Effector memory CD4-positive, alpha-beta T cell (primary cell): ENCODE data around the gene ZAR1L.
"Not testable (repeated sequence)": the region's sequence is repeated elsewhere in the genome, so short reads cannot be mapped to it uniquely, and the experiment has no call there.

Source experiments
- DNase-seq, 3 donors: peaks; one replicate each; pipeline ENCODE4 v3.0.0-alpha.2; 2020
- H3K27ac ChIP-seq: 2 replicates; pipeline ENCODE4 v1.7.0; 2013; ENCODE audit warnings: mild to moderate bottlenecking, low read length, moderate library complexity; ENCODE audit not compliant: insufficient read depth, poor library complexity, severe bottlenecking
- H3K27me3 ChIP-seq: replicated peaks from 2 replicates; pipeline ENCODE4 v1.7.0; 2013; ENCODE audit warnings: mild to moderate bottlenecking, low read length; ENCODE audit not compliant: insufficient read depth, control insufficient read depth, poor library complexity, severe bottlenecking
- H3K36me3 ChIP-seq: 2 replicates; pipeline ENCODE4 v1.7.0; 2013; ENCODE audit warnings: mild to moderate bottlenecking, low read length, moderate library complexity; ENCODE audit not compliant: control insufficient read depth, insufficient read depth
- H3K4me1 ChIP-seq: 2 replicates; pipeline ENCODE4 v1.7.0; 2013; ENCODE audit warnings: low read length, mild to moderate bottlenecking; ENCODE audit not compliant: control insufficient read depth, insufficient read depth, poor library complexity, severe bottlenecking
- H3K4me3 ChIP-seq: 2 replicates; pipeline ENCODE4 v1.7.0; 2013; ENCODE audit warnings: low read length, low read depth, mild to moderate bottlenecking; ENCODE audit not compliant: insufficient read depth, poor library complexity, severe bottlenecking
- H3K9me3 ChIP-seq: 2 replicates; pipeline ENCODE4 v1.7.0; 2013; ENCODE audit warnings: mild to moderate bottlenecking, low read length, moderate library complexity; ENCODE audit not compliant: control insufficient read depth
- total RNA-seq, 3 donors: gene quantifications; one replicate each; lab custom pipeline; 2026; lab: John Stamatoyannopoulos, UW

ZAR1L gene, protein sequence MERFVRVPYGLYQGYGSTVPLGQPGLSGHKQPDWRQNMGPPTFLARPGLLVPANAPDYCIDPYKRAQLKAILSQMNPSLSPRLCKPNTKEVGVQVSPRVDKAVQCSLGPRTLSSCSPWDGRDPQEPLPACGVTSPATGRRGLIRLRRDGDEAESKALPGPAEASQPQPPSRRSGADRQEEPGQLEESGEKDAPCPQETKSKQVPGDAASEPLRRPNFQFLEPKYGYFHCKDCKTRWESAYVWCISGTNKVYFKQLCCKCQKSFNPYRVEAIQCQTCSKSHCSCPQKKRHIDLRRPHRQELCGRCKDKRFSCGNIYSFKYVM
- total RNA-seq = 0.35 to 1.7 (median 1.7) reads per million in 3 donors

DNA sequence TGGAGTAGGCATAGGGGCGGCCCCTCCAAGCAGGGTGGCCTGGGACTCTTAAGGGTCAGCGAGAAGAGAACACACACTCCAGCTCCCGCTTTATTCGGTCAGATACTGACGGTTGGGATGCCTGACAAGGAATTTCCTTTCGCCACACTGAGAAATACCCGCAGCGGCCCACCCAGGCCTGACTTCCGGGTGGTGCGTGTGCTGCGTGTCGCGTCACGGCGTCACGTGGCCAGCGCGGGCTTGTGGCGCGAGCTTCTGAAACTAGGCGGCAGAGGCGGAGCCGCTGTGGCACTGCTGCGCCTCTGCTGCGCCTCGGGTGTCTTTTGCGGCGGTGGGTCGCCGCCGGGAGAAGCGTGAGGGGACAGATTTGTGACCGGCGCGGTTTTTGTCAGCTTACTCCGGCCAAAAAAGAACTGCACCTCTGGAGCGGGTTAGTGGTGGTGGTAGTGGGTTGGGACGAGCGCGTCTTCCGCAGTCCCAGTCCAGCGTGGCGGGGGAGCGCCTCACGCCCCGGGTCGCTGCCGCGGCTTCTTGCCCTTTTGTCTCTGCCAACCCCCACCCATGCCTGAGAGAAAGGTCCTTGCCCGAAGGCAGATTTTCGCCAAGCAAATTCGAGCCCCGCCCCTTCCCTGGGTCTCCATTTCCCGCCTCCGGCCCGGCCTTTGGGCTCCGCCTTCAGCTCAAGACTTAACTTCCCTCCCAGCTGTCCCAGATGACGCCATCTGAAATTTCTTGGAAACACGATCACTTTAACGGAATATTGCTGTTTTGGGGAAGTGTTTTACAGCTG, at the start of gene ZAR1L, which contains the start of gene BRCA2:
Gene ZAR1L, minus strand, starts transcription at position 126 of the 790 bp plus-strand sequence. CDS start 3,438 bp downstream, outside the sequence.
Gene BRCA2, plus strand, starts transcription at position 271 of the 790 bp plus-strand sequence. CDS start 953 bp downstream, outside the sequence.
- Histone ChIP-seq H3K4me1 (no peaks in the 10 kb centered on the region), H3K9me3 (no peaks in the 10 kb centered on the region), H3K27me3 (no peaks in the 10 kb centered on the region), H3K4me3 (peak within 1 kb of the TSS; percentile 82), H3K36me3 (no peaks in the 10 kb centered on the region), H3K27ac (peak within 1 kb of the TSS; percentile 94)
- peak; percentile 71 to 82 (median 75) for DNase-seq

DNA sequence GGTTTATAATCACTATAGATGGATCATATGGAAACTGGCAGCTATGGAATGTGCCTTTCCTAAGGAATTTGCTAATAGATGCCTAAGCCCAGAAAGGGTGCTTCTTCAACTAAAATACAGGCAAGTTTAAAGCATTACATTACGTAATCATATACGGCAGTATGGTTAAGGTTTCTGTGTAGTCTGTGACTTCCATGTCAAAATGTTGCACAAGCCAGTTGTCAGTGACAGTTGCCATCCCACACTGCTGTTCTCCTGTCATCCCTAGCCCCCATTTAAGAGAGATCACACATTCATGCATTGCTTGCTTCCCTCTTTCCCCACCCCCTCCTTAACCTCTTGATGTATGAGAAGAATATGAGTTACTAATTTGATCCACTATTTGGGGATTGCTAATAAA, 47.4 kb upstream of the ZAR1L start:
- DNase-seq = no peak
- H3K4me1 ChIP-seq = no peaks in the 10 kb centered on the region
- no peak overlapping the region for H3K27ac ChIP-seq
- H3K27me3 ChIP-seq = no peaks in the 10 kb centered on the region
- no peaks in the 10 kb centered on the region for H3K36me3 ChIP-seq
- no peak overlapping the region for H3K4me3 ChIP-seq
- H3K9me3 ChIP-seq = no peaks in the 10 kb centered on the region

DNA sequence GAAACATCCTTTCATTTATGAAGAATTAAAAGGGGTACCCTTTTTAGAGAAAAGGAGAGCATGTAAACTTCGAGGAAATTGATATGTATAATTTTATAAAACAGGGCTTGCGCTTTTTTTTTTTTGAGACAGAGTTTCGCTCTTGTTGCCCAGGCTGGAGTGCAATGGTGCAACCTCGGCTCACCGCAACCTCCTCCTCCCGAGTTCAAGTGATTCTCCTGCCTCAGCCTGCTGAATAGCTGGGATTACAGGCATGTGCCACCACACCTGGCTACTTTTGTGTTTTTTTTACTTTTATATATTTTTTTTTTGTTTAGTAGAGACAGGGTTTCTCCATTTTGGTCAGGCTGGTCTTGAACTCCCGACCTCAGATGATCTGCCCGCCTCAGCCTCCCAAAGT, 40.8 kb upstream of the ZAR1L start:
- not testable (repeated sequence) for H3K27me3 ChIP-seq, H3K4me1 ChIP-seq, H3K36me3 ChIP-seq, H3K27ac ChIP-seq, H3K4me3 ChIP-seq, H3K9me3 ChIP-seq, DNase-seq

- H3K4me3 ChIP-seq = no peak overlapping the region
- H3K36me3 ChIP-seq = no peaks in the 10 kb centered on the region
- DNase-seq = no peak
- no peak overlapping the region for H3K27ac ChIP-seq
- no peaks in the 10 kb centered on the region for H3K4me1 ChIP-seq
- H3K27me3 ChIP-seq = no peaks in the 10 kb centered on the region
- H3K9me3 ChIP-seq = no peaks in the 10 kb centered on the region
Observed at GRCh38 chr13:32354040-32354439, 38.9 kb upstream of the ZAR1L start.

DNA sequence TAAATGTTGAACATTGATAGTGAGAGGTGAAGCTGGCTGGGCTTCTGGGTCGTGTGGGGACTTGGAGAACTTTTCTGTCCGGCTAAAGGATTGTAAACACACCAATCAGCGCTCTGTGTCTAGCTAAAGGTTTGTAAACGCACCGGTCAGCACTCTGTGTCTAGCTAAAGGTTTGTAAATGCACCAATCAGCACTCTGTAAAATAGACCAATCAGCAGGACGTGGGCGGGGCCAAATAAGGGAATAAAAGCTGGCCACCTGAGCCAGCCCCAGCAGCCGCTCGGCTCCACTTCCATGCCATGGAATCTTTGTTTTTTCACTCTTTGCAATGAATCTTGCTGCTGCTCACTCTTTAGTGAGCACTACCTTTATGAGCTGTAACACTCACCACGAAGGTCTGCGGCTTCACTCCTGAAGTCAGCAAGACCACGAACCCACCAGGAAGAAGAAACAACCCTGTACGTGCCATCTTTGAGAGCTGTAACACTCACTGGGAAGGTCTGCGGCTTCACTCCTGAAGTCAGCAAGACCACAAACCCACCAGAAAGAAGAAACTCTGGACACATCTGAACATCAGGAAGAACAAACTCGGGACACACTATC, 35.8 kb upstream of the ZAR1L start:
- not testable (repeated sequence) for H3K27me3 ChIP-seq, H3K4me3 ChIP-seq, H3K27ac ChIP-seq, DNase-seq, H3K4me1 ChIP-seq, H3K9me3 ChIP-seq, H3K36me3 ChIP-seq

- DNase-seq = no peak
- H3K27me3 ChIP-seq = no peaks in the 10 kb centered on the region
- no peak overlapping the region for H3K4me3 ChIP-seq
- no peaks in the 10 kb centered on the region for H3K9me3 ChIP-seq
- no peaks in the 10 kb centered on the region for H3K4me1 ChIP-seq
- no peaks in the 10 kb centered on the region for H3K36me3 ChIP-seq
- H3K27ac ChIP-seq = no peak overlapping the region
Observed at GRCh38 chr13:32347651-32348050, 32.5 kb upstream of the ZAR1L start.

DNA sequence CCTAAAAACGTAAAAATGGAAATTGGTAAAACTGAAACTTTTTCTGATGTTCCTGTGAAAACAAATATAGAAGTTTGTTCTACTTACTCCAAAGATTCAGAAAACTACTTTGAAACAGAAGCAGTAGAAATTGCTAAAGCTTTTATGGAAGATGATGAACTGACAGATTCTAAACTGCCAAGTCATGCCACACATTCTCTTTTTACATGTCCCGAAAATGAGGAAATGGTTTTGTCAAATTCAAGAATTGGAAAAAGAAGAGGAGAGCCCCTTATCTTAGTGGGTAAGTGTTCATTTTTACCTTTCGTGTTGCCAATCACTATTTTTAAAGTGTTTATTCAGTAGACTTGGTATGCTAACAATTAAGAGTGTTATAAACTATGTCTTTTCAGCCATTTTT, 25.8 kb upstream of the ZAR1L start:
- no peaks in the 10 kb centered on the region for H3K27me3 ChIP-seq
- no peaks in the 10 kb centered on the region for H3K36me3 ChIP-seq
- no peaks in the 10 kb centered on the region for H3K9me3 ChIP-seq
- H3K27ac ChIP-seq = no peak overlapping the region
- no peaks in the 10 kb centered on the region for H3K4me1 ChIP-seq
- no peak for DNase-seq
- no peak overlapping the region for H3K4me3 ChIP-seq

DNA sequence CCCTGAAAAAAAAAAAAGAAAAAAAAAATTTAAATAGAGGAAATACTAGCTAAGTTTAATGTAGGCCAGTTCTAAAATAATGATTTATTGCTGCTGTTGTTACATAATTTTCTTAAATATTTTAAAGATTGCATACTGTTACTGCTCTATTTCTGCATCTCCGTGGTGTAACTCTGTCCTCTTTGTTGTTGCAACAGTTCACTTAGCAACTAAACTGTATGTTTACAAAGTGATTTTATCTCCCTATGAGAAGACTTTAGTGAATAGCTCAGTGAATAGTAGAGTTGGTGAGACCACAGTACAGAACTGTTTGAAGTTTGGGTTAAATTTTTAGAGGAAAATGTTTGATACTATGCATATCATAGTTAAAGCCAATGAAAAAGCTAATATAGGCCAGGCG, 19.5 kb upstream of the ZAR1L start:
- no peak for DNase-seq
- Histone ChIP-seq H3K36me3 (no peaks in the 10 kb centered on the region), H3K27ac (no peak overlapping the region), H3K4me1 (no peaks in the 10 kb centered on the region), H3K9me3 (no peaks in the 10 kb centered on the region), H3K27me3 (no peaks in the 10 kb centered on the region), H3K4me3 (no peak overlapping the region)

DNA sequence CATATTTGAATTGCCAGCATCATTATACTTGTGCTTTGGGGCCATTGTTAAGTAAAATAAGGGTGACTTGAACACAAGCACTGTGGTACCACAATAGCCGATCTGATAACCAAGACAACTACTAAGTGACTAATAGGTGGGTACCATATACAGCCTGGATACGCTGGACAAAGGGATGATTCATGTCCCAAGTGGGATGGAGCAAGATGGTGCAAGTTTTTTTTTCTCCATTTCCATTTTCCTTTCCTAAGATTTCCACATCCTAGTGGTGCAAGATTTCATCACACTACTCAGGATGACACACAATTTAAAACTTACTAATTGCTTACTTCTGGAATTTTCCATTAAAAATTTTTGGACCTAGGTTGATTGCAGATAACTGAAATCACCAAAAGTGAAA, 15.3 kb upstream of the ZAR1L start:
- H3K4me3 ChIP-seq = no peak overlapping the region
- no peaks in the 10 kb centered on the region for H3K9me3 ChIP-seq
- no peaks in the 10 kb centered on the region for H3K4me1 ChIP-seq
- no peaks in the 10 kb centered on the region for H3K36me3 ChIP-seq
- no peak overlapping the region for H3K27ac ChIP-seq
- DNase-seq = no peak
- no peaks in the 10 kb centered on the region for H3K27me3 ChIP-seq

DNA sequence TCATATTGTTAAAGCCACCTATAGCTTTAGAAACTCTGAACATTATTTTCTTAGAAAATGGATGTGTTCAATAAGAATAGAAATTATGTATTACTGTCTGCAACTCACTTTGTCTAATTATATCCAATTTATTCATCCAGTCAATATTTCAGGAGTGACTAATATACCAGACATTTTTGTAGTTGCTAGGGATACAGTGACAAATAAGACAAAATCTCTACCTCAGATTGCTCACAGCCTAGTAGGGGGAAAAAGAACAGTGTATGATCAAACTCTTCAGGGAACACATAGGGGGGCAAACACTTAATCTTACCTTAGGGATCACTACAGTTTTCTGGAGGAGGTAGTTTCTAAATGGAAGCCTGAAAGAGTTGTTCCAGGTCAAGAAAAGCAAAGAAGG, 8.7 kb upstream of the ZAR1L start:
- DNase-seq = no peak
- Histone ChIP-seq H3K4me1 (no peaks in the 10 kb centered on the region), H3K36me3 (no peaks in the 10 kb centered on the region), H3K9me3 (no peaks in the 10 kb centered on the region), H3K27me3 (no peaks in the 10 kb centered on the region), H3K27ac (no peak overlapping the region), H3K4me3 (no peak overlapping the region)
